GM19324 (cell line): Measurements from ENCODE around the gene CYP11A1.
A peak's percentile ranks its signal among the peaks of the same experiment; 100 is the strongest.
"Not testable (repeated sequence)": the region's sequence is repeated elsewhere in the genome, so short reads cannot be mapped to it uniquely, and the experiment has no call there.

Experiments used
- ATAC-seq: cut with Tn5 transposase; IDR thresholded peaks from one replicate; pipeline ENCODE4 v1.9.1; 2021; ENCODE audit warnings: mild to moderate bottlenecking, moderate library complexity; ENCODE audit not compliant: unreplicated experiment, low FRiP score

The CYP11A1 gene

GRCh38 chr15:74400915-74401757 is 33.7 kb upstream of the CYP11A1 start:
- no peak for ATAC-seq

GRCh38 chr15:74400313-74400860 is 32.9 kb upstream of the CYP11A1 start:
- ATAC-seq: no peak

- no peak for ATAC-seq
Observed at GRCh38 chr15:74399511-74400312, 32.3 kb upstream of the CYP11A1 start.

- no peak for ATAC-seq
Observed at GRCh38 chr15:74399100-74399499, 31.7 kb upstream of the CYP11A1 start.

- no peak for ATAC-seq
Observed at GRCh38 chr15:74398183-74398582, 30.7 kb upstream of the CYP11A1 start.

- peak; percentile 26 for ATAC-seq
Observed at GRCh38 chr15:74397239-74398068, 30.0 kb upstream of the CYP11A1 start.

GRCh38 chr15:74396445-74397238 is 29.2 kb upstream of the CYP11A1 start:
- ATAC-seq: no peak

- no peak for ATAC-seq
Observed at GRCh38 chr15:74396146-74396438, 28.6 kb upstream of the CYP11A1 start.

- no peak for ATAC-seq
Observed at GRCh38 chr15:74395319-74396145, 28.1 kb upstream of the CYP11A1 start.

- no peak for ATAC-seq
Observed at GRCh38 chr15:74394090-74394846, 26.8 kb upstream of the CYP11A1 start.

- no peak for ATAC-seq
Observed at GRCh38 chr15:74393423-74393822, 26.0 kb upstream of the CYP11A1 start.

- no peak for ATAC-seq
Observed at GRCh38 chr15:74392902-74393301, 25.5 kb upstream of the CYP11A1 start.

- ATAC-seq: no peak
Observed at GRCh38 chr15:74392451-74392830, 25.0 kb upstream of the CYP11A1 start.

GRCh38 chr15:74391582-74392450 is 24.4 kb upstream of the CYP11A1 start:
- no peak for ATAC-seq

GRCh38 chr15:74390647-74391288 is 23.3 kb upstream of the CYP11A1 start:
- ATAC-seq: no peak

- not testable (repeated sequence) for ATAC-seq
Observed at GRCh38 chr15:74390049-74390646, 22.7 kb upstream of the CYP11A1 start.
